HG03280 (cell line): ENCODE results near the gene GRID1.

ENCODE experiments used
- ATAC-seq: cut with Tn5 transposase; IDR thresholded peaks from one replicate; pipeline ENCODE4 v1.9.1; 2021; ENCODE audit warnings: mild to moderate bottlenecking, moderate library complexity; ENCODE audit not compliant: unreplicated experiment

The GRID1 gene

DNA sequence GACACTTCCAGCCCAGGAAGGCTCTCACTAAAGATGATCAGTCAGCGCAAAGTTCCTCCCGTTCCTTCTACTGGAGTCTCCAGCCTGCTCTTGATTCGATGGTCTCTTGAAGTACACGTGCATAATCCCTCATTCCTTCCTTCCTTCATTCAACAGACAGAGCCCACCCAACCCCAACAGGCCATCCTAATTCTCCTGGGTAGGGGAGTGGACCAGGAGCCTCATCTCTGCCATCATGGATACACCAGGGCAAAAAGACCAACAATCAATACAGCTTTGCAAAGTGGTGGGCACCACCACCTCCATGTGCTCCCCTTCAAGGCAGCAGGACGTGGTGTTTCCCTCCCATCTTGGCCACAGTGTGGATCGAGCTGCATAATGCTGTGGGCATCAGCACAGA, 446.3 kb downstream of the GRID1 start:
- ATAC-seq = no peak

DNA sequence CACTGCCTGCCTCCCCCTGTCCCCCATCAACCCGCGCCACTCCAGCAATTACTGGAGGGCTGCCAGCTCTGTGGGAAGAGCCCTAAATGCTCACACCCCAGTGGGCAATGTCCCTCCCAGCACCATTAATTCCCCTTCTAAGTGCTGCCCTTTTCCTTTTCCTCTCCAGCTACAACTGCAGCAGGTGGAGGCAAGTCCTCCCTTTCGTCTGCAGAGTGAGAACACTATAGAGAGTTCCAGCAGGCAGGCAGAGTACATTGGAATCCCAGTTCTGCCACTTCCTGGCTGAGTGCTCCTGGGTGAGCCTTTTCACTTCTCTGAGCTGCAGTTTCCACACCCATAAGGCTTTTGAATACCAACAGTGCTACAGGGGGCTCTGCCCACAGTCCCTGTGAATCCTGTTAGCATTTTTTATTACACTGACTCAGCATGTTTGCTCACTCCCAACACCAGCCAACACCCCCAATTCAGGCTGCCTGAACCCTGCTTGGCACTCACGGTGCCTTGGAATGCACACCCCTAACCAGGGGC, 447.0 kb downstream of the GRID1 start:
- no peak for ATAC-seq

DNA sequence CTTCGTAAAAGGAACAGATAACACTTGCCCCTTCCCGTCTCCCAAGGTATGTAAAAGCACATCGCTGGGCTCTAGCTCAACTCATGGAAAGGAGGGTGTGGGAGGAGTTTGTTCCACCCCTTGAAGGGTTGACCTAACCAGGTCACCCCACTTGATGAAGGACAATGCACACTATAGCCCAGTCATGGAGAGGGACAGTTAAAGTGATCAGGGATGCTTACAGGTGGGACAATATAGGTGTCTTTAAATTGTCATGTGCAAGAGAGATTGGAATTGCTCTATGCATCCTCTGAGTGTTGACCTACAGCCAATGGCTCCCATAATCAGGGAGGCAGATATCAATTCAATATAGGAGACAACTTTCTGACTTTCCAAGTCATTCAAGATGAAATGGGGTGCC, 448.2 kb downstream of the GRID1 start:
- no peak for ATAC-seq

DNA sequence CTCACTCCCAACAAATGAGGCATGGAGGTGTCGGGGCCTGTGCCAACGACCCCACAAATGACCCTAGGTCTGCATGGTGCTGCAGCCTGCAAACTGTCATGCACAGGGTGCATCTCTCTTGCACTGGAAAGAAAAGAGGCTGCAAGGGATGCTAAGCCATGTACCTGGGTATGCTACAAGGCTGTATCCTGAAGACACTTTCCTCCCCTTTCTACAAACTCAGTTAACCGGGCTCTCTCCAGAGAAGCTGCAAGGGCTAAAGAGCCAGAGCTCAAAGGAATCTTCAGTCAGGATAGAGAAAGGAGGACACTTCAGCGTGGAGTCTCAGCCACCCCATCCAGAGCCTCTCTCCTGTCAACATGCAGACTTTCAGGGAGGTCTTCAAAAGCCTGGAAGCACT, 449.0 kb downstream of the GRID1 start:
- no peak for ATAC-seq

DNA sequence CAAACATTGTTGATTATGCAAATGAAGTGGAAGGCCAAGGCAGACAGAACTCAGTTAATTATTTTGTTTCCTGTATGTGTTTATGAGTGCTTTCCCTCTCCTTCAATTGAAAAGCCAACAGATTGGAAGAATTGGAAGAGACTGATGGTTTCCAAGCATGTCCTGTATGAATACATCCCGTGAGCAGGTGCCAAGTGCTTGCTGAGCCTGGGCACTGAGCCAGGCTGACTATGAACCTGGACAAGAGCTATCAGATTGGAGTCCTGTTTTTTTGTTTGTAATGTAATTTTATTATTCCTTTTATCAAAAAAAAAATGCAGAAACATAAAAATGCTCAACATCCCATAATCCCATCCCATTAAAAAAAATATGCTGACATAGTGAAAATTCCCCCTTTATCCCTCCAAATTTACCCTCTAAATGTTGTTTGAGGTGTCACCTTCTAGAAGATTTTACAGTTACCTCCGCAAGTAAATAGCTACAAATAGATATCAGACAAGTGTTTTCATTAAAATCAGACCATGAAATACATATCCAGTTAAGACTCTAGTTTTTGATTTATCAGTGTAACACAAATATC, 449.5 kb downstream of the GRID1 start:
- no peak for ATAC-seq

DNA sequence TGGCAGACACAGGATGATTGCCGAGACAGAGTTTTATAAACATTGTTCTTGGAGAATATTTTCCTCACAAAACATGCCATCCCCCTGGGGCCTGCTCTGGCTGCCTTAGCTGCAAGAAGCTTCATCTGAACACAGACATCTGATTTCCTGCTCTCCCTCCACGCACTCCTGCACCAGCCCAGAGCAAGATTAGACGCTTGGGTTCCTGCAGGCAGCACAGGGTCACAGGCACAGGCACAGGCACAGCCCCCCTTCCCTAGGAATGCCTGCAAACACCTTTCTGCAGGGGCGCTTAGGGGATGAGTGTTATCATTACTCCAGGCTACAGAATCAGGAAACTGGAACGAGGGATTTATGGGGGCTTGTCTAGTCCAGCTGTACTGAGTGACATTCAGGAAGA, 450.3 kb downstream of the GRID1 start:
- ATAC-seq = no peak

DNA sequence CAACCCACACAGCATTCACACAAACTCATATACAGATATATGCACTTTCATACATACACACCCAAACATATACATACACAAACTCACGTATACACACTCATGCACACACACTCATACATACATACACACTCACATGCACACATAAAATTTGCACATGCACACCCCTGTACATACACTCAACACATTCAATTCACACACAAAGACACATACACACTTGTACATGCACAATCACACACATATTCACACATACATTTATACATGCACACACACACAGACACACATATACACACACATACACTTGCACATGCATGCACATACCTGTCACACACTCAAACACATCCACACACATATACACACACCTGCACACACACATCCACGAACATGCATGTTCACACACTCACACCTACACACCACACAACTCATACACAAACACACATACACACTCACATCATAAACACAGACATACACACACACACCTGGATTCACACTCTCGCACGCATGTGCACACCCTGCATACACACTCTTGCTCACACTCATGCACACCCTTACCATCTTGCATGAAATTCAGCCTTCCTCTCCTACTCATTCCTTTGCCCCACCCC, 451.2 kb downstream of the GRID1 start:
- no peak for ATAC-seq

DNA sequence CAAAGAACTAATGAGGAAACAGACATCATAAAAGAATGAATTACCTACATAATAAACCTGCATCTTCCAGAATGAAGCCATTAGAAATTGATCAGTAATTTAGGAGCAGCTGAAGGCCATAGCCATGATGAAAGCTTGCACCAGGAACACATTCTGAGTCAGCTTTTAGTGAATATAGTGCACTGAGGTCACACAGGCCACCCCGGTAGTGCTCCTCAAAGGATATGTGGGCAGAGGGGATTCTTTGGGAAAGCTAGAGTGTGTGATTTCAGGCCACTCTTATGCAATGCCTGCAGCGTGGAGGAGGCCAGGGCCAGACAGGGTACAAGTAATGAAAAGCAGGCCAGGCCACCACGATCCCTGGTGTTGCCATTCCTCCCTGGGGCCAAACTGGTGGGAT, 451.9 kb downstream of the GRID1 start:
- no peak for ATAC-seq

DNA sequence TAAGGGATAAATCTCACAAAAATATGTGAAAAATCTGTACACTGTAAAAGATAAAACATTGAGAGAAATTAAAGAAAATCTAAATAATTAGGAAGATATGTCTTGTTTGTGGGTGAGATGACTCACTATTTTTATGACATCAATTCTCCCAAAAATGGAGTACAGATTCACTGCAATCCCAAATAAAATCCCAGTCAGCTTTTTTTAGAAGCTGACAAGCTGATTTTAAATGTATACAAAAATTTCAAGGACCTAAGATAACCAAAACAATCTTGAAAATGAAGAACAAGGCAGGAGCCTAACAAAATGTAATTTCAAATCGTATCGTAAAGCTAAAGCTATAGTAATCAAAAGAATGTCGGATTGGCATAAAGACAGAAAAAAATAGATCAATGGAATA, 458.1 kb downstream of the GRID1 start:
- no peak for ATAC-seq

DNA sequence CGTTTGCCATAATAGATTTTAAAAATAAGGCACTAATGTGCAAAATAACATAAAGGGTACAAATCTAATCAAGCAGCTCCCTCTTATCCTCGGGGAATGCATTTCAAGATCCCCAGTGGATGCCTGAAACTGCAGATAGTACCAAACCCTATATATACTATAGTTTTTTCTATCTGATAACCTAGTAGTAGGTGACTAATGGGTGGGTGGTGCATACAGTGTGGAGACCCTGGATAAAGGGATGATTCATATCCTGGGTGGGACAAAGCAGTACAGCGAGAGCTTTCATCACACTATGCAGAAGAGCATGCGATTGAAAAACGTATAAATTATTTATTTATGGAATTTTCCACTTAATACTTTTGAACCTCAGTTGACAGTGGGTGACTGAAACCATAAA, 464.5 kb downstream of the GRID1 start:
- no peak for ATAC-seq

DNA sequence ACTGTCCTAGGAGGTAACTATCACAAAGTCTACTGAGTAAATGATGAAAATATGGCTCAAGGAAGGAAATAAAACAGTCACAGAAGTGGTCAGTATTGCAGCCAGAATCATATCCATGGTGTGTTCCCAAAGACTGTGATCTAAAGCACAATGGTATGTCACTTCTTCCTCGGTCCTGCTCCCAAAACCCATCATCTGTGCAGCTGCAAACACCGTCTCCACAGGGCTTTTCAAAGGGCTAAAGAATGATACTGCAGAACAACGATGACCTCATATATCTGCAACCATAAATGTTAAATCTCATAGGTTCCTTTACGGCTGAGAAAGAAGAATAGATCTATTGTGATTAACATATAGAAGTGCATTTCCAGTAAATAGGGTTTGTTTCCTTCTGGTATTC, 465.0 kb downstream of the GRID1 start:
- no peak for ATAC-seq

DNA sequence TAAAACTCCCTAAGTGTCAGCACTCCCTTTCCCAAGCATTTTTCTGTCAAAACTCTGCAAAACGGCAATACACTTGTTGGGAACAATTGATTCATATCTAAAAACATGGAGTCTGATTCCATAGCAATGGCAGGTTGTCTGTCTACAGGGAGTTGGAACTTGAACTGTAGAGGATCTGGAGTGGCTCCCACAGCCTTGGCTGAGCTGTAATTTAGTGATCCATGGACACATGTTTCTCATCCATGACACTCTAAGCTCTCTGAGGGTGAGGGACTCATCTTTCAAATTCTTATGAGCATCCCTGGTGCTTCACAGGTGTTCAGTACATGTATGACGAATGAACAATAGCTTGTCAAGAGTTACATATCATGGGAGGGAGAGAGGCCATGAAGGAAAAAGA, 466.1 kb downstream of the GRID1 start:
- ATAC-seq = no peak

DNA sequence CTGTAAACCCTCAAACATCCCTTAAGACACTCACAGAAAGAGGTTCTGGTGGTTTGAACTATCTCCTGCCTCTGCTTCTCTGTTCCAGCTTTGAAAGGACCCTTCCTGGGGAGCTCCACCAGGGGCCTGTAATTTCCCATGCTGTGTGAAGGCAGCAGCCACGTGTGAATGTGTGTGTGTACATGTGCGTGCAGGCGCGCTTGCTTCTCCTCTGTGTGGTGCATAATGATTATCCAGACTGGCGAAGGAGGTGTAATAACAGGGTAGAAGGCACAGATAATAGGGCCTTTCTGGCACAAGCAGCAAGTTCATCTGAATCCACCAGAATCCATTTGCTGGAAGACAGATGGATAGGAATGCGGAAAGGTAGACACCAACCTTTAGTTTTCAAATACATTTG, 466.5 kb downstream of the GRID1 start:
- ATAC-seq = no peak

DNA sequence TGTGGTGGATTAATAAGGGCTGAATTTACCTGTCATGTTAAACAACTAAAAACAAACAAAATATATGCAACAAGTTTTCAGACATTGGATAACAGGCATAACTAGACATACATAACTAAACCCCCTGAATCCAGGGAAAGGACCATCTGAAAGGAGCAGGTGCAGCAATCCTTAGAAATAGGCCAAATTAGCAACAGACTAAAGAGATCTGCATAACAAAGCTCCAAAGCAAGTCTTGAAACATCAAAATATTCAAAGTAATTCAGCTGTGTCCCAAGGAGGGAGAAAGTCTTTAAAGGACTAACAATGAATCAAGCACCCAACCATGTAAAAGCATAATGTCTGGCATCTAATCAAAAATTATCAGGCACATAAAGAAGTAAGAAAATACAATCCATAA, 475.1 kb downstream of the GRID1 start:
- no peak for ATAC-seq

DNA sequence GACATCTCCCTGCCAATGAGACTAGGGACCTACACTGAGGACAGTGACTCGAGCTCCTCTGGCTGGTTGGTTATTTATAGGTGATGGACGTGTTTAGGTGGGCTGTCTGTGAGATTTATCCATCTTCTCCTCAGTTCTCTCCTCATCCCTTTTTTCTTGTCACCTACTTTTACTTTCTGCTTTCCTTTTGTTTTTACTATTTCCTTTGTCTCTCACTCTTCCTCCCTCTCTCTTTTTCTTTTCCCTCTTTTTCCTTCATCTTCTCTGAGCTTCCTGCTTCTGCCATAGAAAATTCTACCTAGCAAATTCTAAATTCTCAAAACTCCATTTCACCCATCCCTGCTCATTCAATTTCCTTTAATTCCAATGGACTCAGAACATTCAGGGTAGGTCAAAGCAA, 478.0 kb downstream of the GRID1 start:
- no peak for ATAC-seq

DNA sequence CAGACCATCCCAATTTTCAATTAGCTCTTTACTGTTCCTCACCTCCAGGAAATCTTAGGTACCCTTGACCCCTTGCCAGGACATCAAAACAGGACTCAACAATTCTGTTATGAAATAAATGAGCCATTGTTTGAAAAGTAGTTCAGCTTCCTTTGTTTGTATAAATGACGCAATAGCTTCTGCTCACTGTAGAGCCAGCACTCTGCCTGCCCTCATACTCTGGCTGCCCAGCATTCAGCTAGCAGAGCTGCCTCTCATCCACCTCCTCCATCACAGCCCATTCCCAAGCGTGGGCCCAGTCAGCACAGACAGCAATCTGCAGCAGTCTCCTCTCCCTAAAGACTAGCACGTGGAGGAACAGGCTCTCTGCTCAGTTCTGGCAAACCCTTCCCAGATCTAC, 478.6 kb downstream of the GRID1 start:
- ATAC-seq = no peak

DNA sequence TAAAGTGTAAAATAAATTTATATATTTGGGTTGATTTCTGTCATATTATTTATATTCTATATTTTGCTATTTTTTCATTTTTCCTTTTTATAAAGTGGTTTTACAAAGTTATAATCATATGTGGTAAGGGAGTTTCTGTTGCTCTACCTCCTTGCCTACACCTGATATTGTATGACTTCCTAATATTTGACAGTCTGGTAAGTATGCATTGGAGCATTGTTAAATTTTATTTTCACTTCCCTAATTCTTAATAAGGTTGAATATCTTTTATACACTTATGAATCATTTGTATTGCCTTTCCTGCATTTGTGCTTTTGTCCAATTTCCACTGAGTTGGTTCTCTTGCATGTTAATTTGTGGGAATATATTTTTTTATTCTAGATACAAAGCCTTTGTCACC, 492.4 kb downstream of the GRID1 start:
- ATAC-seq = no peak

DNA sequence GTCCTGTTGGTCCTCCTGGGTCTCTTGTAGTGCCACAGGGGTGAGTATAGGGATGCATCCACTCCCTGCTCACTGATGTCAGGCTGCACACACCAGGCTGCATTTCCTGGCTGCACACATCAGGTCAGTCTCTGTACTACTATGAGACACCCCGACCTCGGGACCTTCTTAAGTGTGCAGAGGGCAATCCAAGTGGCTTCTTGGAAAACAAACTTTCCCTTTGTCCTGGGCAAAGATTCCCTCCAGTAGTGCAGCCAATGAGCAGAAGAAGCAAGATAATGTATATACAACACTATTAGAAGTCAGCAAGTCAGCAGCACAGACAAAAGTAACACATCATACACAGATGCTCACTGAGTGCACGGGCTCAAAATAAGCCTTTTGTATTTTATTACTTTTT, 493.5 kb downstream of the GRID1 start:
- no peak for ATAC-seq

DNA sequence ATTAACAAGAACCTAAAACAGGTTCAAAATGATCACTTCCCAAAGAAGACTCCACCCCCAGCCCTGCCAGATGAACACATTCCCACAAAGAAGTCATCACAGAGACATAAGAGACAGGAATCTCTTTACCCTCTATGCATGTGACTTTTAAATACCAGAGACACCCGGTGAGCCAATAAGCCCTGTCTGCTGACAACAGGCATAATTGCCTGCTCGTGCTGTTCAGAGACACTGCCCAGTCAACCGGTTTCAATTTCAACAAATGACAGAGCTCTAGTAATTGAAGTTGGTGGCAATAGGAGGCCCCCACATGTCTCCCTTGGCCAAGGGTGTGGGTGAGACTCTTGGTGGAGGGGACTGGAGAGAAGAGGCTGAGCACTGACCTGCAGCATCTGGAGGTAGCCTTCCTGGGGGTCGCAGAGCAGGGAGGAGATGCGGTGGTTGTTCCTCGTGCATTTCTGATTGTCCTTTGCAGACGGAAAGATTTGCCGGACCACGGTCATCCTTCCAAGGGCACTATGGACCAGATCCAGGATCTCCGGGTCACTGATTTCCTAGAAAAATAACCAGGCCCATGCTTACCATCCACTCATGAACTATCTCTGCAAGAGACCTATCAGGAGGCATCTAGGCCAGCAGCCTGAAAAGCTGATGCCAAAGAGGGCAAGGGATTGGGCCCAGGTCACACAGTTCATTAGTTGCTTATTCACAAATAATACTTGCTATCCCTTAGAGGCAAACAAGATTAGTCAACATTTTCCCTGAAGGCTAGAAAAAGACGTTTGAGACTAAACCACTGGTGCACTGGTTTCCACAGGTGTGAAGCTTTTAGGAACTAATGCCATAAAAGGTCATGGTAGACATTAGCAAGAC, 497.7 kb downstream of the GRID1 start:
- no peak for ATAC-seq

DNA sequence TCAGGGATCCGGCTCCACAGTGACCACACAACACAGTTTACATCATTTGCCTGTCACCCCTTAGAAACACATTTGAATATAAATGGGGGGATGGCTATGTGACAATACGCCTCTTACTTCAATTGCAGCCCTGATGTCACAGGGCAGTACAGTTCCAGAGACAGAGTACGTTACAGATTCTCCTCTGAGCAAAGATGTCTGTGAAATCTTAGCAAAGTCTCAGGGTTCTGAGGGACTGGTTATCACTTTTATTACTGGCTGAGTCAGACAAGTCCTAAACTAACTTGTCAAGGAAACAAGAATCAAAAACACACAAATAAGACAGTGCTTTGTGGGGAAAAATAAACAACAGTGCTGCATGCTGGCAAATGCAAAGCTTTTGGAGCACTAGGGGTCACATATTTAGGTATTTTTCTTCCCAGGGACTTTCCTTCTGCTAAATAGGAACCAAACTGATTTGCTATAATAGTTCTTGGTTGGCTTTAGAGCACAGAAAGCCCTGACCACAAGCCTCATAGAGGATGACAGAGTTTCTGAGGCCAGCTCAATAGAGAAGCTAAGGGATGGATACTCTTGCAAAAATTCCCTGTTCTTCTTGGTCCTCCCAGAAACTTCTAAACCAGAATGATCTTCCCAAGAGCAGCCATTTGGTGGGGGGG, 501.6 kb downstream of the GRID1 start:
- ATAC-seq = no peak

DNA sequence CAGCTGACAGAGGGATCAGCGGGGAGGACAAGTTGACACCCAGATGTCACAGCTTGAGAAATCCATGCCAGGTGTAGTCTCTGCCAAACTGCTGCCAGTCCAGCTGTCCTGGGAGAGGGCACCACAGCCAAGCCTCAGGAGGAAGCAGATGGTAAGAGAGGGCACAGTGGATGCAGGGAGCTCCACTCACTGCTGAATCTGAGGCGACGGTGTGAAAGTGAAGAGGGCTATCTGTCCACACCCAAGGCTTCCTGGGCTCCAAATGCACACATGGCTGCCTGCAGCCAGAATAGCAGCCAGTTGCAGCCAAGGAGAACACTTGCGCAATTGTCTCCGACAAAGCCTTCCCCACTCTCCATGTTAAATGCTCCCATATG, 502.4 kb downstream of the GRID1 start:
- no peak for ATAC-seq
